ENCODE data around the gene C10orf95. TPM values are rescaled to one million over a fixed set of nuclear protein-coding genes. Genes with fewer than 3 reads are reported as not detected.
"Not testable (repeated sequence)": the region's sequence is repeated elsewhere in the genome, so short reads cannot be mapped to it uniquely, and the experiment has no call there.

Gene C10orf95, protein sequence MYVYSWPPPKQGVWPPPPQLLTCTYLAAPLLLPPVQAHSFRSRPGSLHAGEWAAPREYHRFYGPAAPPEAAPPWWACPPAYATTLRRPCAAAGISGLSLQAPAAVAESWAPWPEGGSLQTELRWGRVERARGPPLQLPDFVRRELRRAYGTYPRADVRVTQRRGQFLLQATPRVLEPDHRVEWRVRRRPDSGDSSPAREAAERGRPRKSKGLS
- total RNA-seq = 1 to 10 TPM in 1 of 4 donors, not detected in 3; 1.0 TPM

DNA sequence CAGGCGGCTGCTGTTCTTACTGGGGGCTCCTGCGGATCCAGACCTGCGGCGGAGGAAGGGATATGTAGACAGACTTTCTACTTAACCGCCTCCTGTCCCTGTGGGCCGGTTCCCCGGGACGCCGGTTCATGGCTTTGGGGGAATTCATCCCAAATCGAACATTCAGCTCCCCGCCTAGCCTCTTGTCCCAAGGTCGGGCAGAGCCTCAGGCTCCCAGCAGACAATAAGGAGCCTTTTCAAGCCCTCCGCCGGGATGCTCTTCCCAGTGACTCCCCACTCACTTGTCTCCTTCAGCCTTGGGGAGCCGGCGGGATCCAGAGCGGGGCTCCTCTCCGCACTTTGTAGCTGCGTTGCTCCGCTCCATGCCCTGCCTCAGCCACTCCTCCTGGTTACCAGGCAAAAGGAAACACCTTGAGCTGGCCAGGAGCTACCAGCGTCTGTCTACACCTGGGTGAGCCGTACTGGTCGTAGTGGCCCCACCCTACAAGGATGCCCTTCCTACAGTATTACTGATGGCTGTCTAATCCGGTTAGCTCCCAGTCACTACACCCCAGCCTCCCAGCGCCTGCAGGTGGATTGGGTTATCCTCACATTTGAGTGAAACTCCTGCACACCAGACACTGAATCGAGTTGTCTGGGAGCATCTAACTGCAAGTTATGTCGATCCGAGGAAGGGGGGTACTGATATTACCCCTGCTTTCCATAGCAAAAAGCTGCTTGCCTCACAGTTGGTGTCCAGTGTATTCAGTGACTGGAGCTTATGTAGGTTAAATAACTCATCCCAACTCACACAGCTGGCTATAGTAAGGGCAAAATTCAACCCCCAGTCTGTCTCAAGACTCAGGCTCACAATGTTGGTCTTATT, at the start of gene C10orf95:
C10orf95 (minus strand) TSS at position 439 of the 865 bp plus-strand sequence. CDS start 450 bp downstream, outside the sequence.
- peak within 1 kb of the TSS; percentile 73 to 88 (median 80) for H3K4me3 ChIP-seq
- no peaks in the 10 kb centered on the region for H3K27me3 ChIP-seq
- peaks cover 5 to 32% (median 21%) of the 10 kb centered on the region in 4 donors for H3K4me1 ChIP-seq
- no peak for TF ChIP-seq EP300 (IDR thresholded peaks at IDR 0.05)
- TF ChIP-seq, protein P1, sequence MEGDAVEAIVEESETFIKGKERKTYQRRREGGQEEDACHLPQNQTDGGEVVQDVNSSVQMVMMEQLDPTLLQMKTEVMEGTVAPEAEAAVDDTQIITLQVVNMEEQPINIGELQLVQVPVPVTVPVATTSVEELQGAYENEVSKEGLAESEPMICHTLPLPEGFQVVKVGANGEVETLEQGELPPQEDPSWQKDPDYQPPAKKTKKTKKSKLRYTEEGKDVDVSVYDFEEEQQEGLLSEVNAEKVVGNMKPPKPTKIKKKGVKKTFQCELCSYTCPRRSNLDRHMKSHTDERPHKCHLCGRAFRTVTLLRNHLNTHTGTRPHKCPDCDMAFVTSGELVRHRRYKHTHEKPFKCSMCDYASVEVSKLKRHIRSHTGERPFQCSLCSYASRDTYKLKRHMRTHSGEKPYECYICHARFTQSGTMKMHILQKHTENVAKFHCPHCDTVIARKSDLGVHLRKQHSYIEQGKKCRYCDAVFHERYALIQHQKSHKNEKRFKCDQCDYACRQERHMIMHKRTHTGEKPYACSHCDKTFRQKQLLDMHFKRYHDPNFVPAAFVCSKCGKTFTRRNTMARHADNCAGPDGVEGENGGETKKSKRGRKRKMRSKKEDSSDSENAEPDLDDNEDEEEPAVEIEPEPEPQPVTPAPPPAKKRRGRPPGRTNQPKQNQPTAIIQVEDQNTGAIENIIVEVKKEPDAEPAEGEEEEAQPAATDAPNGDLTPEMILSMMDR (IDR thresholded peaks at IDR 0.05) = no peak
- TF ChIP-seq POLR2A (IDR thresholded peaks at IDR 0.05; ENCODE audit: low read depth) = no peak
- no peak for TF ChIP-seq POLR2AphosphoS5 (IDR thresholded peaks at IDR 0.05)
- intact Hi-C loops (cut with DNase I) = no loop called here
- H3K9me3 ChIP-seq = no peaks in the 10 kb centered on the region
- 34% methylated on average over 26 of the region's 28 CpGs for WGBS
- peak within 1 kb of the TSS; percentile 80 to 90 (median 86) for H3K27ac ChIP-seq (replicated peaks in 1 of 4)
- peaks cover 0 to 10% (median 0%) of the 10 kb centered on the region in 4 donors for H3K36me3 ChIP-seq
- no peak for DNase-seq (ENCODE audit: extremely low spot score)

DNA sequence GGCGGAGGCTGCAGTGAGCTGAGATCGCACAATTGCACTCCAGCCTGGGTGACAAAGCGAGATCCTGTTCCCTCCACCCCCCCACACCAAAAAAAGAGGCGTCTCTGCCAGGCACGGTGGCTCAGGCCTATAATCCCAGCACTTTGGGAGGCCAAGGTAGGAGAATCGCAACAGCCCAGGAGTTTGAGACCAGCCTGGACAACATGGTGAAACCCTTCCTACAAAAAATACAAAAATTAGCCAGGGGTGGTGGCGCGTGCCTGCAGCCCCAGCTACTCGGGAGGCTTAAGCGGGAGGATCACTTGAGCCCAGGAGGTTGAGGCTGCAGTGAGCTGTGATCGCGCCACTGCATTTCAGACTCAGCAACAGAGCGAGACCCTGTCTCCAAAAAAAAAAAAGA, 49.3 kb upstream of the C10orf95 start:
- peak overlapping the region; percentile 75 to 98 (median 86) for H3K4me3 ChIP-seq
- H3K4me1 ChIP-seq = peaks cover 38 to 82% (median 79%) of the 10 kb centered on the region in 4 donors
- intact Hi-C loops (cut with DNase I) = loop anchor here (5.0 to 10.0 kb wide), 2 partner anchors 142 to 346 kb away; partner anchors contain the start of genes NOLC1 and TRIM8
- not testable (repeated sequence) for H3K9me3 ChIP-seq; DNase-seq (ENCODE audit: extremely low spot score); H3K36me3 ChIP-seq; H3K27me3 ChIP-seq
- H3K27ac ChIP-seq (replicated peaks in 1 of 4) = peak overlapping the region; percentile 89 to 98 (median 97)
- WGBS = 94% methylated on average over 13 of the region's 13 CpGs

DNA sequence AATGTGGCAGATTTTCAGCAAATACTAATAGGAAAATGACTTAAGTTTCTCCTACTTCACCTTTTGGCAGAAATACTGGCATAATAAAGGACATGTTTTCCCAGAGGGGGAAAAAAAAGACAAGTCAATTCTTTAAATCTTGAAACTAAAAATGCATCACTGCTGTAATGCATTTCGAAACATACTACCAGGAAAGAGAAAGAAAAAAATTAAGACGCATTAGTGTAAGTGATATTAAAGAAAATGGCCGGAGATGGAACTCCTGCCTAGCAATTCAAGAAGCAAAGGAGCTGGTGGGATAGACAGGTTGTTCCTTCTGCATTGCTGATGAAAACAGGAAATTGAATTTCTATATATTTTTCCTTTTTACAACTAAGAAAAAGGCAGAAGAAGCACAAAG, 48.0 kb upstream of the C10orf95 start:
- Histone ChIP-seq H3K9me3 (no peaks in the 10 kb centered on the region), H3K27ac (replicated peaks in 1 of 4) (peak overlapping the region; percentile 25 to 98 (median 92)), H3K27me3 (no peaks in the 10 kb centered on the region), H3K36me3 (peaks cover 0 to 10% (median 3%) of the 10 kb centered on the region in 4 donors), H3K4me3 (no peak overlapping the region), H3K4me1 (peaks cover 28 to 82% (median 78%) of the 10 kb centered on the region in 4 donors)
- DNase-seq (ENCODE audit: extremely low spot score) = no peak
- TF ChIP-seq EP300 (IDR thresholded peaks at IDR 0.05) (no peak), POLR2AphosphoS5 (IDR thresholded peaks at IDR 0.05) (no peak), POLR2A (IDR thresholded peaks at IDR 0.05; ENCODE audit: low read depth) (no peak)
- TF ChIP-seq, protein P1 (IDR thresholded peaks at IDR 0.05) = no peak
- intact Hi-C loops (cut with DNase I) = no loop called here
- WGBS = 80% methylated on average over 3 of the region's 3 CpGs

DNA sequence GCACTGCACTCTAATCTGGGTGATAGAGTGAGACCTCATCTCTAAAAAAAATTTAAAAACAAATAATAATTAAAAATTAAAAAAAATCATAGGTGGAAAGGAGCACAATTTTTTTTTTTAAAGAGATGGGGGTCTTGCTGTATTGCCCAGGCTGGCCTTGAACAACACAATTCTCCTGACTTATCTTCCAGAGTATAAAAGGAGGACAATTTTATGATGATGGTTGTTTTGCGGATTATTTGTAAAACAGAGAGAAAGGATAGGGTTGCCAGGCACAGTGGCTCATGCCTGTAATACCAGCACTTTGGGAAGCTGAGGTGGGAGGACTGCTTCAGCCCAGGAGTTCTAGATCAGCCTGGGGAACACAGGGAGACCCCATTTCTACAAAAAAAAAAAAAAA, 46.2 kb upstream of the C10orf95 start:
- Histone ChIP-seq H3K4me1 (peaks cover 33 to 89% (median 87%) of the 10 kb centered on the region in 4 donors), H3K9me3 (no peaks in the 10 kb centered on the region), H3K27me3 (no peaks in the 10 kb centered on the region), H3K4me3 (no peak overlapping the region), H3K27ac (replicated peaks in 1 of 4) (peak overlapping the region in 3 of 4 donors; percentile 8 to 98 (median 96)), H3K36me3 (peaks cover 0 to 10% (median 4%) of the 10 kb centered on the region in 4 donors)
- no peak for TF ChIP-seq POLR2A (IDR thresholded peaks at IDR 0.05; ENCODE audit: low read depth)
- no peak for TF ChIP-seq EP300 (IDR thresholded peaks at IDR 0.05)
- TF ChIP-seq POLR2AphosphoS5 (IDR thresholded peaks at IDR 0.05) = no peak
- TF ChIP-seq, protein P1 (IDR thresholded peaks at IDR 0.05) = no peak
- DNase-seq (ENCODE audit: extremely low spot score) = no peak
- WGBS = 96% methylated on average over 1 of the region's 1 CpG
- intact Hi-C loops (cut with DNase I) = no loop called here

DNA sequence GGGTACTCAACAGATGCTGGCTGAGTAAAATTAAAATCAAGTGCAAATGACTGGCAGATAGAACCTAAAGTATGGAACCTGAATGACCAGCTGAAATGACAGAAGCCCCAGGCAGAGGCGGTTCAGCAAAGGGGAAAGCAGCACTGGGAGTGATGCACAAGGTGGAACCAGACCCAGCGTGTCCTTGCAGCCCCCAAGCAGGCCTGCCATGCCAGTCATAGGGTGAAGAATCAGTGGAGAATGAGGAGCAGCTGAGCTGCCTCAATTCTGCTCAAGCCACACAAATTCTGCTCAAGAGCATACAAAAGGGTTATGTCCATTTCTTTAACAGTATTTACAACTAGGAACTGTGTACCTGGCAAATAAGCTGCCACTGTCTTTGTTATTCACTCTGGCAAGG, 42.4 kb upstream of the C10orf95 start:
- peak overlapping the region in 1 of 4 donors; percentile 13 for H3K4me3 ChIP-seq

More for the DNA sequence above, 42.4 kb upstream of the C10orf95 start:
- Histone ChIP-seq H3K36me3 (peaks cover 10 to 35% (median 24%) of the 10 kb centered on the region in 4 donors), H3K27me3 (no peaks in the 10 kb centered on the region), H3K4me1 (peaks cover 34 to 85% (median 82%) of the 10 kb centered on the region in 4 donors), H3K9me3 (no peaks in the 10 kb centered on the region), H3K27ac (replicated peaks in 1 of 4) (peak overlapping the region; percentile 69 to 78 (median 75))
- TF ChIP-seq, protein P1 (IDR thresholded peaks at IDR 0.05) = no peak
- no peak for TF ChIP-seq POLR2A (IDR thresholded peaks at IDR 0.05; ENCODE audit: low read depth)
- TF ChIP-seq EP300 (IDR thresholded peaks at IDR 0.05) = no peak
- no peak for TF ChIP-seq POLR2AphosphoS5 (IDR thresholded peaks at IDR 0.05)
- no peak for DNase-seq (ENCODE audit: extremely low spot score)
- intact Hi-C loops (cut with DNase I) = loop anchor here (5.0 kb wide), 1 partner anchor 101 kb away; no protein-coding TSS in a partner anchor
- WGBS = 76% methylated on average over 2 of the region's 2 CpGs

Measured in esophagus muscularis mucosa (tissue), 4 donors.